SK-N-SH (cell line): ENCODE data around the gene STX18. TPM values are rescaled to one million over a fixed set of nuclear protein-coding genes. Genes with fewer than 3 reads are reported as not detected.

ENCODE experiments used
- CTCF ChIA-PET: fragments of 300-600, 350-600 bp; formaldehyde crosslinking; extraction: SDS; loops from one replicate; lab custom pipeline; 2021; lab: Yijun Ruan, JAX
- POLR2A ChIA-PET: fragments of 350-600 bp; sonication (Branson Sonifier 250); formaldehyde crosslinking; extraction: SDS; loops from one replicate; lab custom pipeline; 2020; ENCODE audit warnings: antibody characterized with exemption, inconsistent platforms; lab: Yijun Ruan, JAX
- DNase-seq: peaks from one replicate; pipeline ENCODE4 v3.0.0; 2012
- H2AFZ ChIP-seq: fragments of 200-600 bp; sonication (generic); 2 replicates; pipeline ENCODE4 v1.8.1; 2016; ENCODE audit warnings: antibody characterized with exemption, mild to moderate bottlenecking, low read depth
- H3F3A ChIP-seq: fragments of 200-600 bp; sonication (generic); replicated peaks from 2 replicates; pipeline ENCODE3; 2016; ENCODE audit warnings: antibody characterized with exemption, mild to moderate bottlenecking; ENCODE audit not compliant: insufficient read depth
- H3K27ac ChIP-seq, 2 experiments: fragments of 200-500 bp in 1 of 2; fragments of 200-600 bp in 1 of 2; sonication (Bioruptor generic) in 1 of 2; sonication (generic), shearing (Covaris generic) in 1 of 2; 2 replicates each; pipeline versions ENCODE4 v1.5.1 to v1.6.1; 2014 to 2016; ENCODE audit warnings: low read depth in 2 of 2, inconsistent platforms in 1 of 2, low read length in 1 of 2, mild to moderate bottlenecking in 1 of 2, mixed read lengths in 1 of 2
- H3K27me3 ChIP-seq: fragments of 200-600 bp; sonication (generic), shearing (Covaris generic); 2 replicates; pipeline ENCODE4 v1.6.1; 2016; ENCODE audit warnings: mixed run types; ENCODE audit not compliant: insufficient read depth
- H3K36me3 ChIP-seq, 2 experiments: fragments of 200-500 bp in 1 of 2; fragments of 200-600 bp in 1 of 2; sonication (Bioruptor generic) in 1 of 2; sonication (generic) in 1 of 2; replicated peaks in 1 of 2; 2 replicates each; pipeline versions ENCODE3 to v1.5.1; 2014 to 2016; ENCODE audit warnings: low read length in 1 of 2, mild to moderate bottlenecking in 1 of 2; ENCODE audit not compliant: insufficient read depth in 2 of 2, control insufficient read depth in 1 of 2
- H3K4me1 ChIP-seq, 2 experiments: fragments of 200-500 bp in 1 of 2; fragments of 200-600 bp in 1 of 2; sonication (Bioruptor generic) in 1 of 2; sonication (generic), shearing (Covaris generic) in 1 of 2; 2 replicates each; pipeline versions ENCODE4 v1.5.1 to v1.6.1; 2014 to 2016; ENCODE audit warnings: low read depth in 1 of 2, low read length in 1 of 2, mixed run types in 1 of 2; ENCODE audit not compliant: insufficient read depth in 2 of 2, control insufficient read depth in 1 of 2
- H3K4me2 ChIP-seq: fragments of 200-600 bp; sonication (generic), shearing (Covaris generic); 2 replicates; pipeline ENCODE4 v1.6.1; 2017; ENCODE audit warnings: mixed run types
- H3K4me3 ChIP-seq, 2 experiments: fragments of 200-500 bp in 1 of 2; fragments of 200-600 bp in 1 of 2; sonication (Bioruptor generic) in 1 of 2; sonication (generic), shearing (Covaris generic) in 1 of 2; 2 replicates each; pipeline versions ENCODE4 v1.5.1 to v1.8.1; 2014 to 2016; ENCODE audit warnings: low read depth in 2 of 2, inconsistent platforms in 1 of 2, low read length in 1 of 2, mild to moderate bottlenecking in 1 of 2, mixed read lengths in 1 of 2, moderate library complexity in 1 of 2
- H3K79me2 ChIP-seq: fragments of 200-600 bp; sonication (generic); 2 replicates; pipeline ENCODE4 v1.8.1; 2017; ENCODE audit warnings: mild to moderate bottlenecking; ENCODE audit not compliant: insufficient read depth
- H3K9ac ChIP-seq: fragments of 200-600 bp; sonication (generic); 2 replicates; pipeline ENCODE4 v1.6.1; 2017; ENCODE audit warnings: mixed run types
- H3K9me2 ChIP-seq: fragments of 200-600 bp; sonication (generic); 2 replicates; pipeline ENCODE4 v1.6.1; 2017; ENCODE audit warnings: mixed run types
- H3K9me3 ChIP-seq: fragments of 200-600 bp; sonication (generic); 2 replicates; pipeline ENCODE4 v1.6.1; 2017; ENCODE audit warnings: mixed run types, mild to moderate bottlenecking, moderate library complexity
- H4K20me1 ChIP-seq: fragments of 200-600 bp; sonication (generic); 2 replicates; pipeline ENCODE4 v1.6.1; 2017; ENCODE audit warnings: mild to moderate bottlenecking, mixed run types; ENCODE audit not compliant: insufficient read depth
- CTCF ChIP-seq: fragments of 200-600 bp; sonication (generic); IDR thresholded peaks from 2 replicates; pipeline ENCODE4 v1.6.1; 2017; ENCODE audit warnings: antibody characterized with exemption, mild to moderate bottlenecking, moderate library complexity
- ELF1 ChIP-seq: IDR thresholded peaks from 2 replicates; pipeline ENCODE4 v1.4.0; 2012
- EZH2phosphoT487 ChIP-seq: fragments of 200-600 bp; sonication (generic); IDR thresholded peaks from 2 replicates; pipeline ENCODE4 v1.6.1; 2017; ENCODE audit warnings: low read depth, mixed run types, mild to moderate bottlenecking, antibody characterized with exemption, moderate library complexity, borderline replicate concordance
- FOXJ3 ChIP-seq: sonication (generic); formaldehyde crosslinking; IDR thresholded peaks from 2 replicates; pipeline ENCODE4 v1.5.1; 2020; ENCODE audit warnings: mild to moderate bottlenecking, missing genetic modification reagents
- GATA2 ChIP-seq: sonication (generic); formaldehyde crosslinking; IDR thresholded peaks from 2 replicates; pipeline ENCODE4 v1.5.0; 2020; ENCODE audit warnings: mild to moderate bottlenecking, missing genetic modification reagents
- IRF3 ChIP-seq: fragments of 150-350 bp; IDR thresholded peaks from 2 replicates; pipeline ENCODE4 v1.6.1; 2016; ENCODE audit warnings: mild to moderate bottlenecking, low read depth, low read length
- NFIC ChIP-seq: IDR thresholded peaks from 2 replicates; pipeline ENCODE4 v1.4.0; 2012; ENCODE audit warnings: borderline replicate concordance
- NRF1 ChIP-seq: IDR thresholded peaks from 2 replicates; pipeline ENCODE4 v1.6.1; 2012; ENCODE audit warnings: low read depth, mild to moderate bottlenecking, low read length
- POLR2AphosphoS5 ChIP-seq: IDR thresholded peaks from 2 replicates; pipeline ENCODE4 v1.6.1; 2012; ENCODE audit warnings: low read depth, low read length
- RAD21 ChIP-seq: IDR thresholded peaks from 2 replicates; pipeline ENCODE4 v1.6.1; 2012; ENCODE audit warnings: mild to moderate bottlenecking, low read length
- REST ChIP-seq: IDR thresholded peaks from 2 replicates; pipeline ENCODE4 v1.6.1; 2012; ENCODE audit warnings: mild to moderate bottlenecking, low read depth, low read length, moderate library complexity
- RXRA ChIP-seq: IDR thresholded peaks from 2 replicates; pipeline ENCODE4 v1.4.0; 2012; ENCODE audit warnings: low read depth, mild to moderate bottlenecking, borderline replicate concordance
- SMC3 ChIP-seq: IDR thresholded peaks from 2 replicates; pipeline ENCODE4 v1.6.1; 2012; ENCODE audit warnings: low read depth, low read length, improper control_type of control experiment
- USF1 ChIP-seq: IDR thresholded peaks from 2 replicates; pipeline ENCODE4 v1.4.0; 2012; ENCODE audit warnings: low read depth, borderline replicate concordance
- USF2 ChIP-seq: fragments of 150-350 bp; IDR thresholded peaks from 2 replicates; pipeline ENCODE4 v1.6.1; 2017; ENCODE audit warnings: antibody characterized with exemption, low read length, low read depth, borderline replicate concordance
- WGBS: methylation state at CpG from one replicate; pipeline ENCODE4 v1.1.6; 2017; ENCODE audit warnings: low lambda C conversion rate; 5-methylcytosine and 5-hydroxymethylcytosine counted together
- polyA plus RNA-seq, 3 experiments: library from polyadenylated mRNA; depleted of rRNA; stranded (reverse); fragments of >200 nt; gene quantifications; 2 replicates each; pipeline ENCODE4 v1.2.3, GENCODE V29; 2012

Gene STX18
- polyA plus RNA-seq, 1 of the 3 experiments (the other 2 are of a cell fraction): 17.3 TPM

- Histone ChIP-seq H3K36me3 (peaks cover 3 to 16% of the 10 kb centered on the region in 2 experiments), H3K79me2 (no peaks in the 10 kb centered on the region), H3K4me3 (no peak overlapping the region), H3K4me1 (no peaks in the 10 kb centered on the region; a peak in 1 of 4 replicates), H3K27ac (no peak overlapping the region), H3F3A (peaks cover 4% of the 10 kb centered on the region), H3K27me3 (no peaks in the 10 kb centered on the region), H2AFZ (no peak overlapping the region), H3K9me2 (no peaks in the 10 kb centered on the region), H3K9ac (no peak overlapping the region), H3K9me3 (no peaks in the 10 kb centered on the region), H3K4me2 (no peak overlapping the region), H4K20me1 (no peaks in the 10 kb centered on the region)
- ChIA-PET POLR2A (no interaction called here), CTCF (interaction anchor here (0.8 to 2.6 kb wide), 6 partner anchors 13 to 51 kb away, joined by 3 to 12 read pairs (median 3); no protein-coding TSS in a partner anchor)
- WGBS: 95% methylated on average over 11 of the region's 11 CpGs
- no peak for DNase-seq
- TF ChIP-seq RXRA: no peak
- TF ChIP-seq USF1: no peak
- TF ChIP-seq POLR2AphosphoS5: no peak
- TF ChIP-seq USF2: no peak
- TF ChIP-seq SMC3: no peak
- TF ChIP-seq CTCF: no peak
- no peak for TF ChIP-seq FOXJ3 (CRISPR knock-in tag)
Observed at GRCh38 chr4:4426511-4427120, 115.2 kb downstream of the STX18 start.

- H3K79me2 ChIP-seq: no peaks in the 10 kb centered on the region
- POLR2A ChIA-PET: no interaction called here
- CTCF ChIA-PET: interaction anchor here (0.6 to 1.3 kb wide), 5 partner anchors 11 to 90 kb away, joined by 3 to 6 read pairs (median 3); partner anchors contain the start of gene NSG1
- TF ChIP-seq SMC3: no peak
- no peak for TF ChIP-seq NRF1
- no peak for TF ChIP-seq NFIC
- no peak for TF ChIP-seq IRF3
- no peak for TF ChIP-seq CTCF
- TF ChIP-seq REST: no peak
- no peak for TF ChIP-seq ELF1
- TF ChIP-seq RAD21: no peak
- TF ChIP-seq EZH2phosphoT487: no peak
- no peak for TF ChIP-seq GATA2
- no peak for TF ChIP-seq POLR2AphosphoS5
Observed at GRCh38 chr4:4425696-4426095, 116.2 kb downstream of the STX18 start.

More at GRCh38 chr4:4425696-4426095, 116.2 kb downstream of the STX18 start:
- Histone ChIP-seq H3K4me2 (no peak overlapping the region), H3K9me3 (no peaks in the 10 kb centered on the region), H3K4me1 (no peaks in the 10 kb centered on the region; a peak in 1 of 4 replicates), H3F3A (no peaks in the 10 kb centered on the region), H4K20me1 (no peaks in the 10 kb centered on the region), H3K9ac (no peak overlapping the region), H3K27me3 (no peaks in the 10 kb centered on the region), H3K36me3 (peaks cover 4 to 22% of the 10 kb centered on the region in 2 experiments), H3K27ac (no peak overlapping the region), H3K4me3 (no peak overlapping the region), H3K9me2 (no peaks in the 10 kb centered on the region), H2AFZ (no peak overlapping the region)
- WGBS: 97% methylated on average over 6 of the region's 7 CpGs
- DNase-seq: no peak
